Peyer's patch (tissue), 4 donors: ENCODE measurements around the gene KRTAP10-12. TPM values are rescaled to one million over a fixed set of nuclear protein-coding genes. Genes with fewer than 3 reads are reported as not detected.

ENCODE experiments used
- DNase-seq, 3 donors: peaks; one replicate each; pipeline ENCODE4 v3.0.0-alpha.2; 2017 to 2019
- H3K27ac ChIP-seq, 4 donors: fragments of 200-600 bp; sonication (generic); one replicate each; pipeline ENCODE4 v1.5.1; 2016 to 2019
- H3K27me3 ChIP-seq, 2 donors: fragments of 200-600 bp; sonication (generic); one replicate each; pipeline ENCODE4 v1.5.1; 2019
- H3K36me3 ChIP-seq, 3 donors: fragments of 200-600 bp; sonication (generic); one replicate each; pipeline ENCODE4 v1.5.1; 2016 to 2019
- H3K4me1 ChIP-seq, 4 donors: fragments of 200-600 bp; sonication (generic); one replicate each; pipeline ENCODE4 v1.5.1; 2016 to 2019
- H3K4me3 ChIP-seq, 4 donors: fragments of 200-600 bp; sonication (generic); 1 replicate in 3 of 4; 2 replicates in 1 of 4; pipeline ENCODE4 v1.5.1; 2016 to 2019; ENCODE audit warnings: mild to moderate bottlenecking in 1 of 4
- H3K9me3 ChIP-seq, 4 donors: fragments of 200-600 bp; sonication (generic); one replicate each; pipeline ENCODE4 v1.5.1; 2016 to 2019; ENCODE audit warnings: mild to moderate bottlenecking in 1 of 4
- POLR2A ChIP-seq, 2 donors: fragments of 450-650 bp; IDR thresholded peaks; one replicate each; pipeline ENCODE4 v1.5.1; 2017; ENCODE audit warnings: antibody characterized with exemption in 2 of 2, mild to moderate bottlenecking in 2 of 2, moderate library complexity in 2 of 2
- total RNA-seq, 4 donors: library from RNA; depleted of rRNA; stranded (reverse); fragments of >200 nt; gene quantifications; one replicate each; pipeline ENCODE4 v1.1.0, GENCODE V29; 2016
- TF ChIP-seq, protein P1 (sequence below), 6 experiments: fragments of 450-650 bp in 4 of 6; fragments of 200-600 bp in 2 of 6; sonication (generic) in 1 of 6; IDR thresholded peaks; one replicate each; pipeline ENCODE4 v1.5.1; 2017 to 2019; ENCODE audit warnings: antibody characterized with exemption in 6 of 6, mild to moderate bottlenecking in 3 of 6, moderate library complexity in 1 of 6

Gene KRTAP10-12
- total RNA-seq, 4 donors from 2014 or later: not detected

DNA sequence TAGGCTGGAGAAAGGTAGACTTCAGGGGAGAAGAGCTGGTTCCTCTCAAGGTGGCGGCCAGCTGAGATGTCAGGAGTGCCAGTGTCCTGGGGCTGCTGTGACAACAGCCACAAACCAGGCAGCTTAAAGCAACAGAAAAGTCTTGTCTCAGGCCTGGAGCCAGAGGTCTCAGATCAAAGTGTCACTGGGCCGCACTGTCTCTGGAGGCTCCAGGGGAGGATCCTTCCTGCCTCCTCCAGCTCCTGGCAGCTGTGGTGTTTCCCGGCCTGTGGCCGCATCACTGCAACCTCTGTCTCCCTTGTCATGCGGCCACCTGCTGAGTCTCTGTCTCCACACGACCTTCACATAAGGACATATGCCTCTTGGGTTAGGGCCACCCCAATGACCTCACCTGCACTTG lies 38.8 kb downstream of the KRTAP10-12 start:
- Histone ChIP-seq H3K27ac (no peak overlapping the region), H3K36me3 (no peaks in the 10 kb centered on the region), H3K4me3 (no peak overlapping the region), H3K9me3 (no peaks in the 10 kb centered on the region), H3K4me1 (no peaks in the 10 kb centered on the region), H3K27me3 (no peaks in the 10 kb centered on the region)
- no peak for DNase-seq
- TF ChIP-seq, protein P1, sequence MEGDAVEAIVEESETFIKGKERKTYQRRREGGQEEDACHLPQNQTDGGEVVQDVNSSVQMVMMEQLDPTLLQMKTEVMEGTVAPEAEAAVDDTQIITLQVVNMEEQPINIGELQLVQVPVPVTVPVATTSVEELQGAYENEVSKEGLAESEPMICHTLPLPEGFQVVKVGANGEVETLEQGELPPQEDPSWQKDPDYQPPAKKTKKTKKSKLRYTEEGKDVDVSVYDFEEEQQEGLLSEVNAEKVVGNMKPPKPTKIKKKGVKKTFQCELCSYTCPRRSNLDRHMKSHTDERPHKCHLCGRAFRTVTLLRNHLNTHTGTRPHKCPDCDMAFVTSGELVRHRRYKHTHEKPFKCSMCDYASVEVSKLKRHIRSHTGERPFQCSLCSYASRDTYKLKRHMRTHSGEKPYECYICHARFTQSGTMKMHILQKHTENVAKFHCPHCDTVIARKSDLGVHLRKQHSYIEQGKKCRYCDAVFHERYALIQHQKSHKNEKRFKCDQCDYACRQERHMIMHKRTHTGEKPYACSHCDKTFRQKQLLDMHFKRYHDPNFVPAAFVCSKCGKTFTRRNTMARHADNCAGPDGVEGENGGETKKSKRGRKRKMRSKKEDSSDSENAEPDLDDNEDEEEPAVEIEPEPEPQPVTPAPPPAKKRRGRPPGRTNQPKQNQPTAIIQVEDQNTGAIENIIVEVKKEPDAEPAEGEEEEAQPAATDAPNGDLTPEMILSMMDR (IDR thresholded peaks at IDR 0.05): no peak

- no peak overlapping the region for H3K27ac ChIP-seq
These were observed 39.5 kb downstream of the KRTAP10-12 start for GRCh38 chr21:44736291-44737004.

GRCh38 chr21:44737706-44738354 lies 40.9 kb downstream of the KRTAP10-12 start:
- H3K27ac ChIP-seq: no peak overlapping the region

More at GRCh38 chr21:44736291-44737004, 39.5 kb downstream of the KRTAP10-12 start:
- Histone ChIP-seq H3K9me3 (no peaks in the 10 kb centered on the region), H3K27me3 (no peaks in the 10 kb centered on the region), H3K4me3 (no peak overlapping the region), H3K4me1 (no peaks in the 10 kb centered on the region), H3K36me3 (no peaks in the 10 kb centered on the region)
- TF ChIP-seq, protein P1 (IDR thresholded peaks at IDR 0.05): no peak
- TF ChIP-seq POLR2A (IDR thresholded peaks at IDR 0.05): no peak
- DNase-seq: peak in 2 of 3 donors; percentile 73 to 79

GRCh38 chr21:44738621-44739020 lies 41.6 kb downstream of the KRTAP10-12 start:
- Histone ChIP-seq H3K9me3 (no peaks in the 10 kb centered on the region), H3K27ac (no peak overlapping the region), H3K4me3 (no peak overlapping the region), H3K4me1 (no peaks in the 10 kb centered on the region), H3K36me3 (no peaks in the 10 kb centered on the region), H3K27me3 (no peaks in the 10 kb centered on the region)
- no peak for TF ChIP-seq POLR2A (IDR thresholded peaks at IDR 0.05)
- TF ChIP-seq, protein P1 (IDR thresholded peaks at IDR 0.05): no peak
- DNase-seq: no peak

More at GRCh38 chr21:44737706-44738354, 40.9 kb downstream of the KRTAP10-12 start:
- Histone ChIP-seq H3K36me3 (no peaks in the 10 kb centered on the region), H3K9me3 (no peaks in the 10 kb centered on the region), H3K4me1 (no peaks in the 10 kb centered on the region), H3K4me3 (no peak overlapping the region), H3K27me3 (no peaks in the 10 kb centered on the region)
- DNase-seq: no peak
- TF ChIP-seq POLR2A (IDR thresholded peaks at IDR 0.05): no peak
- TF ChIP-seq, protein P1 (IDR thresholded peaks at IDR 0.05): no peak

- TF ChIP-seq, protein P1 (IDR thresholded peaks at IDR 0.05): no peak
- no peak for TF ChIP-seq POLR2A (IDR thresholded peaks at IDR 0.05)
- Histone ChIP-seq H3K36me3 (no peaks in the 10 kb centered on the region), H3K27ac (no peak overlapping the region), H3K4me3 (no peak overlapping the region), H3K27me3 (no peaks in the 10 kb centered on the region), H3K9me3 (no peaks in the 10 kb centered on the region), H3K4me1 (no peaks in the 10 kb centered on the region)
- DNase-seq: no peak
These were observed 42.3 kb downstream of the KRTAP10-12 start for GRCh38 chr21:44739316-44739715.
